GM23338 (cell line): ENCODE results near the gene PACSIN3. TPM values are rescaled to one million over a fixed set of nuclear protein-coding genes. Genes with fewer than 3 reads are reported as not detected.
A peak's percentile ranks its signal among the peaks of the same experiment; 100 is the strongest.

ENCODE experiments used
- ATAC-seq: fragments of 200-7000 bp; cut with Tn5 transposase; 3 replicates; pipeline ENCODE4 v1.9.1; 2020
- DNase-seq: peaks from one replicate; pipeline ENCODE4 v3.0.0-alpha.2; 2015; ENCODE audit warnings: low spot score
- H2AFZ ChIP-seq: fragments of 200-600 bp; sonication (generic); 2 replicates; pipeline ENCODE4 v1.8.0; 2016; ENCODE audit warnings: antibody characterized with exemption, mild to moderate bottlenecking, moderate library complexity
- H3F3A ChIP-seq: fragments of 200-600 bp; sonication (generic); replicated peaks from 2 replicates; pipeline ENCODE4 v1.8.0; 2017; ENCODE audit warnings: antibody characterized with exemption, mixed run types, low read depth
- H3K27ac ChIP-seq: fragments of 200-600 bp; sonication (generic); 2 replicates; pipeline ENCODE4 v1.6.1; 2016; ENCODE audit warnings: low read depth
- H3K27me3 ChIP-seq: fragments of 200-600 bp; sonication (generic); 2 replicates; pipeline ENCODE4 v1.8.0; 2016; ENCODE audit warnings: mild to moderate bottlenecking, mixed run types, moderate library complexity; ENCODE audit not compliant: insufficient read depth
- H3K36me3 ChIP-seq: fragments of 200-600 bp; sonication (generic); 2 replicates; pipeline ENCODE4 v1.8.0; 2016; ENCODE audit warnings: mild to moderate bottlenecking; ENCODE audit not compliant: insufficient read depth
- H3K4me1 ChIP-seq: fragments of 200-600 bp; sonication (generic); 2 replicates; pipeline ENCODE4 v1.8.0; 2016; ENCODE audit warnings: mild to moderate bottlenecking, moderate library complexity; ENCODE audit not compliant: insufficient read depth
- H3K4me2 ChIP-seq: fragments of 200-600 bp; sonication (generic); 2 replicates; pipeline ENCODE4 v1.7.1; 2017; ENCODE audit warnings: mixed run types
- H3K4me3 ChIP-seq: fragments of 200-600 bp; sonication (generic); 2 replicates; pipeline ENCODE4 v1.6.1; 2016; ENCODE audit warnings: mixed run types
- H3K79me2 ChIP-seq: fragments of 200-600 bp; sonication (generic); replicated peaks from 2 replicates; pipeline ENCODE4 v1.8.0; 2017; ENCODE audit warnings: mild to moderate bottlenecking; ENCODE audit not compliant: insufficient read depth
- H3K9me2 ChIP-seq: fragments of 200-600 bp; sonication (generic); 2 replicates; pipeline ENCODE4 v1.8.0; 2017; ENCODE audit not compliant: insufficient read depth
- H4K20me1 ChIP-seq: fragments of 200-600 bp; sonication (generic); replicated peaks from 2 replicates; pipeline ENCODE4 v1.8.0; 2017; ENCODE audit warnings: mild to moderate bottlenecking; ENCODE audit not compliant: insufficient read depth
- H3K27ac Mint-ChIP-seq: 2 replicates; pipeline ENCODE4 v1.8.0; 2020; ENCODE audit warnings: inconsistent platforms, mild to moderate bottlenecking, moderate library complexity, mixed read lengths
- H3K27me3 Mint-ChIP-seq: 3 replicates; pipeline ENCODE4 v1.8.0; 2022; ENCODE audit warnings: low read depth, mild to moderate bottlenecking, moderate library complexity, mixed read lengths, inconsistent platforms; ENCODE audit not compliant: insufficient read depth, poor library complexity
- H3K36me3 Mint-ChIP-seq: 3 replicates; pipeline ENCODE4 v1.8.0; 2021; ENCODE audit warnings: low read depth, mild to moderate bottlenecking, inconsistent platforms, moderate library complexity, mixed read lengths
- H3K4me1 Mint-ChIP-seq: 3 replicates; pipeline ENCODE4 v1.8.0; 2020; ENCODE audit warnings: mild to moderate bottlenecking, inconsistent platforms, mixed read lengths
- H3K4me3 Mint-ChIP-seq: 3 replicates; pipeline ENCODE4 v1.8.0; 2021; ENCODE audit warnings: moderate library complexity, mild to moderate bottlenecking, inconsistent platforms, mixed read lengths
- H3K9me3 Mint-ChIP-seq: 3 replicates; pipeline ENCODE4 v1.8.0; 2020; ENCODE audit warnings: moderate library complexity, mild to moderate bottlenecking, inconsistent platforms, mixed read lengths
- EZH2 ChIP-seq: fragments of 200-600 bp; sonication (generic); IDR thresholded peaks from one replicate; pipeline ENCODE4 v1.8.0; 2017; ENCODE audit warnings: antibody characterized with exemption, mild to moderate bottlenecking, low read depth; ENCODE audit not compliant: unreplicated experiment
- EZH2phosphoT487 ChIP-seq: fragments of 200-600 bp; sonication (generic); IDR thresholded peaks from one replicate; pipeline ENCODE4 v1.8.1; 2018; ENCODE audit warnings: antibody characterized with exemption; ENCODE audit not compliant: unreplicated experiment
- JUNB ChIP-seq: IDR thresholded peaks from one replicate; pipeline ENCODE4 v1.6.1; 2016; ENCODE audit warnings: antibody characterized with exemption; ENCODE audit not compliant: unreplicated experiment
- STAT1 ChIP-seq: IDR thresholded peaks from one replicate; pipeline ENCODE4 v1.6.1; 2016; ENCODE audit warnings: antibody characterized with exemption; ENCODE audit not compliant: unreplicated experiment
- ZNF114 ChIP-seq: fragments of 250-450 bp; sonication (Bioruptor Pico); IDR thresholded peaks from 2 replicates; pipeline ENCODE4 v1.5.0; 2020; ENCODE audit warnings: mild to moderate bottlenecking, moderate library complexity
- ZNF462 ChIP-seq: fragments of 250-450 bp; sonication (Bioruptor Pico); IDR thresholded peaks from 2 replicates; pipeline ENCODE4 v1.5.0; 2020; ENCODE audit warnings: mild to moderate bottlenecking, moderate library complexity
- polyA plus RNA-seq: library from polyadenylated mRNA; unstranded; fragments of >200 nt; fragmentation: Nextera tagmentation; extraction: Ambion mirVana; gene quantifications from 2 replicates; pipeline ENCODE4 v1.2.1, GENCODE V29; 2016
- total RNA-seq: library from RNA; depleted of rRNA; stranded (reverse); fragments of >200 nt; shearing (Covaris generic); gene quantifications from 2 replicates; pipeline ENCODE4 v1.2.3, GENCODE V29; 2014
- TF ChIP-seq, protein P1 (sequence below), 2 experiments: fragments of 200-600 bp in 1 of 2; sonication (generic) in 1 of 2; conservative IDR thresholded peaks; 2 replicates each; pipeline versions ENCODE4 v1.5.1 to v1.6.1; 2016 to 2017; ENCODE audit warnings: antibody characterized with exemption in 2 of 2, low read depth in 2 of 2, mild to moderate bottlenecking in 2 of 2, moderate library complexity in 1 of 2
- TF ChIP-seq, protein P2 (sequence below): IDR thresholded peaks from 2 replicates; pipeline ENCODE4 v1.6.1; 2016; ENCODE audit warnings: antibody characterized with exemption
- TF ChIP-seq, protein P3 (sequence below): IDR thresholded peaks from one replicate; pipeline ENCODE4 v1.6.1; 2018; ENCODE audit warnings: antibody characterized with exemption; ENCODE audit not compliant: unreplicated experiment

The PACSIN3 gene
- total and polyA plus RNA-seq, 2 experiments from 2014 or later = 39.6 to 72.1 TPM

DNA sequence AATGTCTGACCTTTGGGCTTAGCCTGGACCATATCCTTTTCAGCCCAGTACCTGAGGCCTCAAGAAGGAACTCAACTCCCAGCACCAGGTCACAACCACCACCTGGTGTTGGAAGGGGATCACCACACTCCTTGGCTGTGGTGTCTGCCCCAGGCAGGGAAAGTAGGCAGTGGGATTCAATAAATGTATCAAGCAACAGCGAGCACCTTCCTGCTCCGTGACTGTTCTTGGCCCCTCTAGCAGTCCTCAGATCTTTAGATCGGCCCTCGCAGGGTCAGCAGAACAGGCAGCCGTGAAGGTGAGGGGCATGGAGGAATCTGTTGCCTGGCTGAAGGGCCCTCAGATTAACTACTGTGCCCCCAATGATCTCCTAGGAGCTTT, 25.5 kb downstream of the PACSIN3 start:
- ATAC-seq (peak; percentile 1; the same call in 2 of the 3 replicates), DNase-seq (peak; percentile 30)
- TF ChIP-seq ZNF114 = no peak
- TF ChIP-seq, protein P1, sequence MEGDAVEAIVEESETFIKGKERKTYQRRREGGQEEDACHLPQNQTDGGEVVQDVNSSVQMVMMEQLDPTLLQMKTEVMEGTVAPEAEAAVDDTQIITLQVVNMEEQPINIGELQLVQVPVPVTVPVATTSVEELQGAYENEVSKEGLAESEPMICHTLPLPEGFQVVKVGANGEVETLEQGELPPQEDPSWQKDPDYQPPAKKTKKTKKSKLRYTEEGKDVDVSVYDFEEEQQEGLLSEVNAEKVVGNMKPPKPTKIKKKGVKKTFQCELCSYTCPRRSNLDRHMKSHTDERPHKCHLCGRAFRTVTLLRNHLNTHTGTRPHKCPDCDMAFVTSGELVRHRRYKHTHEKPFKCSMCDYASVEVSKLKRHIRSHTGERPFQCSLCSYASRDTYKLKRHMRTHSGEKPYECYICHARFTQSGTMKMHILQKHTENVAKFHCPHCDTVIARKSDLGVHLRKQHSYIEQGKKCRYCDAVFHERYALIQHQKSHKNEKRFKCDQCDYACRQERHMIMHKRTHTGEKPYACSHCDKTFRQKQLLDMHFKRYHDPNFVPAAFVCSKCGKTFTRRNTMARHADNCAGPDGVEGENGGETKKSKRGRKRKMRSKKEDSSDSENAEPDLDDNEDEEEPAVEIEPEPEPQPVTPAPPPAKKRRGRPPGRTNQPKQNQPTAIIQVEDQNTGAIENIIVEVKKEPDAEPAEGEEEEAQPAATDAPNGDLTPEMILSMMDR (conservative IDR thresholded peaks at IDR 0.05; ENCODE audit: low read depth in 2 of 2) = 0 out of 4 replicates have a peak, but pooled peaks of 1 of the 2 experiments have one; percentile 7
- Histone ChIP-seq H3K4me2 (no peak overlapping the region), H3K27me3 (no peaks in the 10 kb centered on the region), H3K36me3 (no peaks in the 10 kb centered on the region), H3K4me3 (no peak overlapping the region), H2AFZ (no peak overlapping the region), H3K9me2 (no peaks in the 10 kb centered on the region), H4K20me1 (no peaks in the 10 kb centered on the region; the same call in 1 of the 2 replicates), H3K27ac (no peak overlapping the region), H3K79me2 (no peaks in the 10 kb centered on the region), H3F3A (peaks cover 10% of the 10 kb centered on the region), H3K4me1 (0 out of 2 replicates have a peak, but pooled peaks cover 3% of the 10 kb centered on the region)
- peaks cover 3% of the 10 kb centered on the region; the same call in 1 of the 3 replicates for H3K4me1 Mint-ChIP-seq
- no peaks in the 10 kb centered on the region for H3K9me3 Mint-ChIP-seq
- peaks cover 18% of the 10 kb centered on the region for H3K36me3 Mint-ChIP-seq
- no peak overlapping the region; the same call in 2 of the 3 replicates for H3K4me3 Mint-ChIP-seq
- no peak overlapping the region for H3K27ac Mint-ChIP-seq
- H3K27me3 Mint-ChIP-seq = peaks cover 6% of the 10 kb centered on the region

DNA sequence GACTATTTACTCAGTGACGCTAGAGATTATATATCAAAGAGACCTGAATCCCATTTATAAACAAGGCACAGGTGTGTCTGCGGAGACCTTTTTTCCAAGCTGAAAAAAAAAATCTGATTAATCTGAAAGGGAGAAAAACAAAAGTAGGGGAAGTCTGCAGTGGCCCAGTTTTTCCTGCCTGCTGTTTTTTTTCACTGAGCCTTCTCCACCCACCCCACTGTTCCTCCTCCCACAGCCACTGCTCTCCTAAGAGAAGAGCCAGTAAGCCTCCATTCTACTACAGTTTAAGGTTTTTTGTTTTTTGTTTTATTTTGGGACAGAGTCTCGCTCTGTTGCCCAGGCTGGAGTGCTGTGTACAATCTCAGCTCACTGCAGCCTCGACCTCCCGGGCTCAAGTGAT, 28.0 kb downstream of the PACSIN3 start:
- Mint-ChIP-seq H3K4me1 (peaks cover 16% of the 10 kb centered on the region), H3K9me3 (no peaks in the 10 kb centered on the region), H3K27me3 (peaks cover 9% of the 10 kb centered on the region), H3K4me3 (no peak overlapping the region), H3K27ac (no peak overlapping the region; the same call in 1 of the 2 replicates), H3K36me3 (no peaks in the 10 kb centered on the region; the same call in 1 of the 3 replicates)
- Histone ChIP-seq H3K9me2 (no peaks in the 10 kb centered on the region), H3K27me3 (no peaks in the 10 kb centered on the region), H3K4me1 (peaks cover 8% of the 10 kb centered on the region), H4K20me1 (no peaks in the 10 kb centered on the region; the same call in 1 of the 2 replicates), H3K79me2 (no peaks in the 10 kb centered on the region), H3K4me2 (no peak overlapping the region), H3K4me3 (no peak overlapping the region), H3K27ac (no peak overlapping the region), H3K36me3 (no peaks in the 10 kb centered on the region), H3F3A (peaks cover 8% of the 10 kb centered on the region), H2AFZ (no peak overlapping the region)
- ATAC-seq = no peak
- DNase-seq = no peak
- TF ChIP-seq ZNF114 (no peak), ZNF462 (CRISPR knock-in tag) (no peak), EZH2phosphoT487 (no peak), EZH2 (no peak), JUNB (no peak), STAT1 (no peak)
- TF ChIP-seq, protein P2, sequence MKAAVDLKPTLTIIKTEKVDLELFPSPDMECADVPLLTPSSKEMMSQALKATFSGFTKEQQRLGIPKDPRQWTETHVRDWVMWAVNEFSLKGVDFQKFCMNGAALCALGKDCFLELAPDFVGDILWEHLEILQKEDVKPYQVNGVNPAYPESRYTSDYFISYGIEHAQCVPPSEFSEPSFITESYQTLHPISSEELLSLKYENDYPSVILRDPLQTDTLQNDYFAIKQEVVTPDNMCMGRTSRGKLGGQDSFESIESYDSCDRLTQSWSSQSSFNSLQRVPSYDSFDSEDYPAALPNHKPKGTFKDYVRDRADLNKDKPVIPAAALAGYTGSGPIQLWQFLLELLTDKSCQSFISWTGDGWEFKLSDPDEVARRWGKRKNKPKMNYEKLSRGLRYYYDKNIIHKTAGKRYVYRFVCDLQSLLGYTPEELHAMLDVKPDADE = no peak
- TF ChIP-seq, protein P3, sequence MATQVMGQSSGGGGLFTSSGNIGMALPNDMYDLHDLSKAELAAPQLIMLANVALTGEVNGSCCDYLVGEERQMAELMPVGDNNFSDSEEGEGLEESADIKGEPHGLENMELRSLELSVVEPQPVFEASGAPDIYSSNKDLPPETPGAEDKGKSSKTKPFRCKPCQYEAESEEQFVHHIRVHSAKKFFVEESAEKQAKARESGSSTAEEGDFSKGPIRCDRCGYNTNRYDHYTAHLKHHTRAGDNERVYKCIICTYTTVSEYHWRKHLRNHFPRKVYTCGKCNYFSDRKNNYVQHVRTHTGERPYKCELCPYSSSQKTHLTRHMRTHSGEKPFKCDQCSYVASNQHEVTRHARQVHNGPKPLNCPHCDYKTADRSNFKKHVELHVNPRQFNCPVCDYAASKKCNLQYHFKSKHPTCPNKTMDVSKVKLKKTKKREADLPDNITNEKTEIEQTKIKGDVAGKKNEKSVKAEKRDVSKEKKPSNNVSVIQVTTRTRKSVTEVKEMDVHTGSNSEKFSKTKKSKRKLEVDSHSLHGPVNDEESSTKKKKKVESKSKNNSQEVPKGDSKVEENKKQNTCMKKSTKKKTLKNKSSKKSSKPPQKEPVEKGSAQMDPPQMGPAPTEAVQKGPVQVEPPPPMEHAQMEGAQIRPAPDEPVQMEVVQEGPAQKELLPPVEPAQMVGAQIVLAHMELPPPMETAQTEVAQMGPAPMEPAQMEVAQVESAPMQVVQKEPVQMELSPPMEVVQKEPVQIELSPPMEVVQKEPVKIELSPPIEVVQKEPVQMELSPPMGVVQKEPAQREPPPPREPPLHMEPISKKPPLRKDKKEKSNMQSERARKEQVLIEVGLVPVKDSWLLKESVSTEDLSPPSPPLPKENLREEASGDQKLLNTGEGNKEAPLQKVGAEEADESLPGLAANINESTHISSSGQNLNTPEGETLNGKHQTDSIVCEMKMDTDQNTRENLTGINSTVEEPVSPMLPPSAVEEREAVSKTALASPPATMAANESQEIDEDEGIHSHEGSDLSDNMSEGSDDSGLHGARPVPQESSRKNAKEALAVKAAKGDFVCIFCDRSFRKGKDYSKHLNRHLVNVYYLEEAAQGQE = no peak
